Measurements from ENCODE around the gene PPME1.

Gene PPME1

DNA sequence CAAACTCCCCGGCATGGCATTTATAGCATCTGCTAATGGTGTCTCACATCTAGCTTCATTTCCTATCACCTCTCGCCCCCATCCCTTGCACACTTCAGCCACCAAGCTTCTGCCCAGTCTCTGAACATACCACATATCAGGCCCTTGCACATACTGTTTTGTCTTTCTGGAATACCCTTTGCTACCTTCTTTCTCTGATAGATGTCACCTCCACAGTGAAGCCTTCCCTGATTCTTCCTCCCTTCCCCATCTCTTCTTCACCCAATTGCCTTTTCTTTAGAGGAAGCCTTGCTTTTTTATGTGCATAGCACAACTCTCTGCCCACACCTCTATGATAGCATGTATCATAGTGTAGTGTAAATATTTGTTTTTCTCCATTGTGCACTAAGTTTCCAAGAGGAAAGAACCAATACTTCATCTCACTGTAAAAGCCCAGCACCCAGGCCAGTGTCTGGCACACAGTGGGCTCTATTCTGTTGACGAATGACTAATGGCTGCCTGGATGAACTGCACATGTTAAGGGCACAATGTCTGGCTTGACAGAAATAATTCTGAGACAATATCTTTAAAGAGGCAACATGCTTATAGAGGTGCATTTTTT is 112.6 kb downstream of the PPME1 start:
- no peak for DNase-seq

DNA sequence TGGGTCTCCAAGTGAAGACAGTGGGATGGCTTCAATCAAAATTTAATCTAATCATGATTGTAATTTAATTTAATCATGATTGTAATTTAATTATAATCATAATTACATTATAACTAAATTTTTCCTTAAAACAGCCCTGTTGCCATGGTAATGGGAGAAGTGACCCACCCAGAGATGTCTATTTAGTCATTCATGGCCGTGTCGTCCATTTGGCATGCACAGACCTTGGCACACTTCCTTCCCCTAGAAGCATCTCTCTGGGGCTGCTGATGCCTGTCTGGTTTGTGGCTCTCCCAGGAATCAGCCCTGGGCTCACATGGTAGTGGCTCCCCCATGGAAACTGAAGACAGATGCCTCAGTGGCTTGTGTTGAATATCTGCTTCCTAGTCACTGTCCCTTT is 113.4 kb downstream of the PPME1 start:
- DNase-seq, result no peak

DNA sequence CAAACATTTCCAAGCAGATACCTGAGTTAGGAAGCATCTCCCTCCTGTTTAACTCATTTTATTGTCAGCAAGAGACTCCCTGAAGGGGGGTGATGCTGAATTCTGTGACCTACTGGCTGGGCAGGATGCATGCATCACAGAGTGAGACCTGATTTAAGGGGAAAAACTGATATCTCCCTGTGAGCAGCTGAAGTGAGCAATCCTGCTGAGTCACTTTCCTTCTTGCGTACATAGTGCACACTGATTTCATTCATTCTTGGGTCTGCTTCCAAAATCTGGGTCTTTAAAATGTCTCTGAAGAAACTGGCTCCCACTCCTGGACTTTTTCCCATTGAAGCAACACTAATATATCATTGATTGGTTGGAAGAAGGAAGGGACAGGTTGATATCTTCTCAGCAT is 117.1 kb downstream of the PPME1 start:
- no peak for DNase-seq

DNA sequence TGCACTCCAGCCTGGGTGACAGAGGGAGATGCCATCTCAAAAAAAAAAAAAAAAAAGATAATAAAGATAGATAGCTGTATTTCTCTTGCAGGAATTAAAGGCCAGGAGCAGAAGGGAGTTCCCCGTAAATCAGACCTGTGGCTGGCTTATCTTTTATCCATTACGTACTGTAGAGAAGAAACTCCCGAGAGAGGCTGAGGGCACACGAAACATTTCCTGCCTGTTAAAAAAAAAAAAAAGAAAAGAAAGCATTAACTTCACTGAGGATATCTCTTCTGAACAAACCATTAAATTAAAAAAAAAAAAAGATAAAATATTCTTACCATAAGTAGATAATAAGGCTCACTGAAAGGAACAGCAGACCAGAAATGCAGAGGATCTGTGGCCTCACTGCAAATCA is 117.8 kb downstream of the PPME1 start:
- no peak for DNase-seq

DNA sequence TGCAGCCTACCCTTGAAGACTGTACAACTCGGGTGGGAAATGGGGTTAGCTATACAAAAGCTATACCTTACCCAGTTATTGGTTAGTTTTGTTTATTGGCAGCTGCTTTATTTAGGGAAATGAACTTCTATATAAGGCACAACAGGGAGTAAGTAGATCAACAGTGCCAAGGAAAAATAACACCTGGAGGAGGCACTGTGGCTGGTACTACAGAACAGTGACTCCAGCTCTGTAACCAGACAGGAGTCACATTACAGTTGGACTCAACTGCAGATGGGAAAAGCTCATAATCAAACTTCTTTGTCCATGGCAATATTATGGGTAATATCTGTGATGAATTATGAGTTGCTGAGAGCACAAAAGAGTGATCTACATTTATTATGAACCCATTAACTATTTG is 126.4 kb downstream of the PPME1 start:
- no peak for DNase-seq

DNA sequence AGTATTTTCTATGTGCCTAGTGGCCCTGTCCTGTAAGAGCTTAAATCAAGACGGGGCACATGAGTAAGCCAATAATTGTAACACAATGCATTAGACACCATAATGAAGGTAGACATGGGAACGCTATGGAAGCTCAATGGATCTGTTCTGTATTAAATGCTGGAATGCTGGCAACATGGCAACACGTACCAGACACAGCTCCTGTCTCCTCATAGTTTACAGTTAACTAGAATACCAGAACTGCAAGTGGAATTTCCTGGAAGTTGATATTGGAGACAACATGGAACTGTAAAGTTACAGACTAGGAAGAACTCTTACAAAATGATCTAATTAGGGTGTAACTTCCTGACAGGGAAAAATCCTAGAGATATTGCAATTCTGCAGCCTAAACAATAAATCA is 127.9 kb downstream of the PPME1 start:
- no peak for DNase-seq

Measured in NCI-H2081 (cell line).